Astrocyte (in vitro differentiated cells and primary cell): ENCODE data around the gene PELO. TPM values are rescaled to one million over a fixed set of nuclear protein-coding genes. Genes with fewer than 3 reads are reported as not detected.

ENCODE experiments used
- DNase-seq: peaks from one replicate; pipeline ENCODE4 v3.0.0-alpha.2; 2010; ENCODE audit warnings: low read depth
- FAIRE-seq: peaks from 2 replicates; lab custom pipeline; 2011; peaks lifted over from hg19 to GRCh38; lab: Jason Lieb, UNC
- H2AFZ ChIP-seq: 2 replicates; pipeline ENCODE4 v1.6.0; 2012; ENCODE audit warnings: low read depth, low read length, inconsistent platforms
- H3K27ac ChIP-seq: 2 replicates; pipeline ENCODE4 v1.5.1; 2011; ENCODE audit warnings: low read depth, low read length, inconsistent platforms
- H3K27me3 ChIP-seq: 2 replicates; pipeline ENCODE4 v1.6.0; 2011; ENCODE audit warnings: low read length, inconsistent platforms; ENCODE audit not compliant: insufficient read depth
- H3K36me3 ChIP-seq: 2 replicates; pipeline ENCODE4 v1.5.1; 2011; ENCODE audit warnings: low read length, inconsistent platforms; ENCODE audit not compliant: insufficient read depth
- H3K4me1 ChIP-seq: 2 replicates; pipeline ENCODE4 v1.5.1; 2011; ENCODE audit warnings: low read length, inconsistent platforms; ENCODE audit not compliant: insufficient read depth
- H3K4me2 ChIP-seq: 2 replicates; pipeline ENCODE4 v1.6.0; 2012; ENCODE audit warnings: low read length, inconsistent platforms
- H3K4me3 ChIP-seq: 2 replicates; pipeline ENCODE4 v1.5.1; 2011; ENCODE audit warnings: low read depth, mild to moderate bottlenecking, low read length, inconsistent platforms; ENCODE audit not compliant: insufficient read depth
- H3K79me2 ChIP-seq: 2 replicates; pipeline ENCODE4 v1.6.0; 2012; ENCODE audit warnings: mild to moderate bottlenecking, low read length, inconsistent platforms; ENCODE audit not compliant: insufficient read depth
- H3K9ac ChIP-seq: 2 replicates; pipeline ENCODE4 v1.6.0; 2012; ENCODE audit warnings: mild to moderate bottlenecking, low read length, inconsistent platforms
- H3K9me3 ChIP-seq: 2 replicates; pipeline ENCODE4 v1.5.1; 2012; ENCODE audit warnings: low read depth, mild to moderate bottlenecking, low read length, inconsistent platforms; ENCODE audit not compliant: insufficient read depth
- H4K20me1 ChIP-seq: 2 replicates; pipeline ENCODE4 v1.6.0; 2012; ENCODE audit warnings: low read length, inconsistent platforms; ENCODE audit not compliant: insufficient read depth
- H3K27ac Mint-ChIP-seq: one replicate; pipeline ENCODE4 v1.8.0; 2021; ENCODE audit warnings: mild to moderate bottlenecking, mixed read lengths; ENCODE audit not compliant: unreplicated experiment
- H3K27me3 Mint-ChIP-seq: one replicate; pipeline ENCODE4 v1.8.0; 2021; ENCODE audit warnings: low read depth, mixed read lengths; ENCODE audit not compliant: unreplicated experiment
- H3K36me3 Mint-ChIP-seq: one replicate; pipeline ENCODE4 v1.8.0; 2021; ENCODE audit warnings: low read depth, mixed read lengths; ENCODE audit not compliant: unreplicated experiment
- H3K4me1 Mint-ChIP-seq: one replicate; pipeline ENCODE4 v1.8.0; 2021; ENCODE audit warnings: low read depth, mixed read lengths; ENCODE audit not compliant: unreplicated experiment
- H3K4me3 Mint-ChIP-seq: one replicate; pipeline ENCODE4 v1.8.0; 2021; ENCODE audit warnings: mild to moderate bottlenecking, moderate library complexity, mixed read lengths; ENCODE audit not compliant: unreplicated experiment
- H3K9me3 Mint-ChIP-seq: one replicate; pipeline ENCODE4 v1.8.0; 2021; ENCODE audit warnings: mild to moderate bottlenecking, mixed read lengths; ENCODE audit not compliant: unreplicated experiment
- CTCF ChIP-seq: IDR thresholded peaks from 2 replicates; pipeline ENCODE4 v1.5.1; 2011; ENCODE audit warnings: low read depth, mild to moderate bottlenecking, inconsistent platforms, low read length, moderate library complexity; ENCODE audit not compliant: insufficient read depth
- EZH2 ChIP-seq: IDR thresholded peaks from 2 replicates; pipeline ENCODE4 v1.6.1; 2012; ENCODE audit warnings: mild to moderate bottlenecking, low read length, inconsistent platforms; ENCODE audit not compliant: insufficient read depth
- total RNA-seq: library from RNA; stranded (reverse); gene quantifications from 2 replicates; pipeline ENCODE4 v1.2.1, GENCODE V29; 2021

PELO gene
- total RNA-seq, 1 donor from 2014 or later = 75.8 TPM

- H3K9ac ChIP-seq = no peak overlapping the region
- H3K4me3 ChIP-seq = no peak overlapping the region
- H3K4me1 ChIP-seq = peaks cover 12% of the 10 kb centered on the region
- H3K27ac Mint-ChIP-seq = no peak overlapping the region
- no peak overlapping the region for H3K4me2 ChIP-seq
- H3K79me2 ChIP-seq = peaks cover 16% of the 10 kb centered on the region
- no peak overlapping the region for H3K27ac ChIP-seq
- no peaks in the 10 kb centered on the region for H3K9me3 Mint-ChIP-seq
- no peak for TF ChIP-seq CTCF
- no peak for TF ChIP-seq EZH2
- DNase-seq = no peak
- peak overlapping the region; percentile 43 for H3K4me3 Mint-ChIP-seq
- H3K27me3 ChIP-seq = no peaks in the 10 kb centered on the region
- no peak for FAIRE-seq
- peaks cover 15% of the 10 kb centered on the region for H3K4me1 Mint-ChIP-seq
- H3K27me3 Mint-ChIP-seq = no peaks in the 10 kb centered on the region
- H3K9me3 ChIP-seq = no peaks in the 10 kb centered on the region
- no peaks in the 10 kb centered on the region for H3K36me3 ChIP-seq
- H3K36me3 Mint-ChIP-seq = peaks cover 4% of the 10 kb centered on the region
- H2AFZ ChIP-seq = no peak overlapping the region
- H4K20me1 ChIP-seq = no peaks in the 10 kb centered on the region
These were observed 3.6 kb downstream of the PELO start for GRCh38 chr5:52791366-52791765.

DNA sequence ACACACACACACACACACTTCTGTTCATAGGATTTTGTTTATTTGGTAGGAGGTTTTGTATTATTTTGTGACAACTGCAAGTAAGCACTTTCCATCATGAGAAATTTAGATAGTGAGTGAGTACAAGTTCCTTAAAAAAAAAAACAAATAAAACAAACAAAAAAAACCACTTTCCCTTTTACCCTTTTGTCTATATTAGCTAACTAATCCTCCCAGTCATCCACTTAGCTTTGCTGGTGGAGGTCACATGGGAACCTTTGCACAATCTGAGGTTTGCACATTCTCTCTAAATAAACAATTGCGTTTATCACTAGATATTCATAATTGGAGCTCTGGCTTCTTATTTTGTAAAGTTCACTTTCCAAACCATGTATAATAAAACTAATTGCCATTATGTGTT is 6.8 kb downstream of the PELO start:
- Mint-ChIP-seq H3K4me1 (peaks cover 32% of the 10 kb centered on the region), H3K27me3 (no peaks in the 10 kb centered on the region), H3K4me3 (no peak overlapping the region), H3K9me3 (no peaks in the 10 kb centered on the region), H3K27ac (no peak overlapping the region), H3K36me3 (peaks cover 4% of the 10 kb centered on the region)
- H3K36me3 ChIP-seq = no peaks in the 10 kb centered on the region
- DNase-seq = no peak
- TF ChIP-seq CTCF = no peak
- no peak for TF ChIP-seq EZH2
- H3K27me3 ChIP-seq = no peaks in the 10 kb centered on the region
- H3K9me3 ChIP-seq = no peaks in the 10 kb centered on the region
- H3K4me1 ChIP-seq = peaks cover 9% of the 10 kb centered on the region
- no peak overlapping the region for H2AFZ ChIP-seq
- no peaks in the 10 kb centered on the region for H4K20me1 ChIP-seq
- no peak overlapping the region for H3K4me3 ChIP-seq
- H3K4me2 ChIP-seq = no peak overlapping the region
- H3K79me2 ChIP-seq = peaks cover 28% of the 10 kb centered on the region
- no peak overlapping the region for H3K9ac ChIP-seq
- FAIRE-seq = no peak
- H3K27ac ChIP-seq = no peak overlapping the region

- Histone ChIP-seq H3K9me3 (no peaks in the 10 kb centered on the region), H3K36me3 (no peaks in the 10 kb centered on the region), H3K9ac (no peak overlapping the region), H3K27ac (no peak overlapping the region), H3K27me3 (no peaks in the 10 kb centered on the region), H2AFZ (no peak overlapping the region), H3K4me2 (no peak overlapping the region), H3K4me3 (no peak overlapping the region), H4K20me1 (peaks cover 2% of the 10 kb centered on the region), H3K79me2 (peaks cover 27% of the 10 kb centered on the region), H3K4me1 (peaks cover 14% of the 10 kb centered on the region)
- Mint-ChIP-seq H3K27ac (no peak overlapping the region), H3K27me3 (no peaks in the 10 kb centered on the region), H3K4me1 (peaks cover 25% of the 10 kb centered on the region), H3K36me3 (peaks cover 4% of the 10 kb centered on the region), H3K9me3 (no peaks in the 10 kb centered on the region), H3K4me3 (no peak overlapping the region)
- DNase-seq (no peak), FAIRE-seq (no peak)
- no peak for TF ChIP-seq CTCF
- no peak for TF ChIP-seq EZH2
These were observed 8.3 kb downstream of the PELO start for GRCh38 chr5:52796031-52796430.
